IPS-18a (cell line): Measurements from ENCODE around the gene TMCC1.
"Not testable (repeated sequence)": the region's sequence is repeated elsewhere in the genome, so short reads cannot be mapped to it uniquely, and the experiment has no call there.

Source experiments
- H3K27ac ChIP-seq: one replicate; pipeline ENCODE4 v1.5.1; 2013; ENCODE audit warnings: low read length
- H3K27me3 ChIP-seq: one replicate; pipeline ENCODE4 v1.6.1; 2013; ENCODE audit warnings: mild to moderate bottlenecking, low read length; ENCODE audit not compliant: control insufficient read depth, insufficient read depth
- H3K36me3 ChIP-seq: one replicate; pipeline ENCODE4 v1.6.1; 2013; ENCODE audit warnings: low read depth, low read length; ENCODE audit not compliant: control insufficient read depth
- H3K4me1 ChIP-seq: one replicate; pipeline ENCODE4 v1.6.1; 2013; ENCODE audit warnings: low read depth, low read length; ENCODE audit not compliant: control insufficient read depth
- H3K4me3 ChIP-seq: one replicate; pipeline ENCODE4 v1.5.1; 2013; ENCODE audit warnings: low read length
- H3K9ac ChIP-seq: one replicate; pipeline ENCODE4 v1.6.1; 2013; ENCODE audit warnings: mild to moderate bottlenecking, low read length, moderate library complexity
- H3K9me3 ChIP-seq: one replicate; pipeline ENCODE4 v1.6.1; 2013; ENCODE audit warnings: low read depth, low read length; ENCODE audit not compliant: control insufficient read depth

The TMCC1 gene

GRCh38 chr3:129766135-129766534, 127.4 kb downstream of the TMCC1 start:
- no peaks in the 10 kb centered on the region for H3K27me3 ChIP-seq
- no peak overlapping the region for H3K27ac ChIP-seq
- H3K36me3 ChIP-seq, result no peaks in the 10 kb centered on the region
- H3K9ac ChIP-seq, result no peak overlapping the region
- H3K9me3 ChIP-seq, result no peaks in the 10 kb centered on the region
- H3K4me1 ChIP-seq, result no peaks in the 10 kb centered on the region
- no peak overlapping the region for H3K4me3 ChIP-seq

GRCh38 chr3:129764090-129764489, 129.4 kb downstream of the TMCC1 start:
- Histone ChIP-seq H3K36me3 (no peaks in the 10 kb centered on the region), H3K27ac (no peak overlapping the region), H3K4me1 (no peaks in the 10 kb centered on the region), H3K4me3 (no peak overlapping the region), H3K9ac (no peak overlapping the region), H3K9me3 (no peaks in the 10 kb centered on the region), H3K27me3 (no peaks in the 10 kb centered on the region)

GRCh38 chr3:129758785-129759320, 134.7 kb downstream of the TMCC1 start:
- Histone ChIP-seq H3K4me3 (no peak overlapping the region), H3K27ac (no peak overlapping the region), H3K27me3 (no peaks in the 10 kb centered on the region), H3K4me1 (no peaks in the 10 kb centered on the region), H3K9ac (no peak overlapping the region), H3K9me3 (no peaks in the 10 kb centered on the region), H3K36me3 (no peaks in the 10 kb centered on the region)

GRCh38 chr3:129758306-129758705, 135.2 kb downstream of the TMCC1 start:
- H3K4me1 ChIP-seq, result no peaks in the 10 kb centered on the region
- no peak overlapping the region for H3K9ac ChIP-seq
- H3K27ac ChIP-seq, result no peak overlapping the region
- H3K36me3 ChIP-seq, result no peaks in the 10 kb centered on the region
- H3K9me3 ChIP-seq, result no peaks in the 10 kb centered on the region
- no peaks in the 10 kb centered on the region for H3K27me3 ChIP-seq
- no peak overlapping the region for H3K4me3 ChIP-seq

GRCh38 chr3:129756871-129757270, 136.6 kb downstream of the TMCC1 start:
- Histone ChIP-seq H3K9ac (no peak overlapping the region), H3K9me3 (no peaks in the 10 kb centered on the region), H3K27ac (no peak overlapping the region), H3K4me1 (no peaks in the 10 kb centered on the region), H3K27me3 (no peaks in the 10 kb centered on the region), H3K4me3 (no peak overlapping the region), H3K36me3 (no peaks in the 10 kb centered on the region)

GRCh38 chr3:129751105-129751504, 142.4 kb downstream of the TMCC1 start:
- H3K9ac ChIP-seq, H3K4me3 ChIP-seq, H3K27ac ChIP-seq, H3K36me3 ChIP-seq, H3K27me3 ChIP-seq, H3K4me1 ChIP-seq, H3K9me3 ChIP-seq: not testable (repeated sequence)

- Histone ChIP-seq H3K27me3 (no peaks in the 10 kb centered on the region), H3K4me1 (no peaks in the 10 kb centered on the region), H3K4me3 (no peak overlapping the region), H3K36me3 (no peaks in the 10 kb centered on the region), H3K9ac (no peak overlapping the region), H3K27ac (no peak overlapping the region), H3K9me3 (no peaks in the 10 kb centered on the region)
Observed at GRCh38 chr3:129749692-129750091, 143.8 kb downstream of the TMCC1 start.

GRCh38 chr3:129747992-129748391, 145.5 kb downstream of the TMCC1 start:
- Histone ChIP-seq H3K4me1 (no peaks in the 10 kb centered on the region), H3K27me3 (no peaks in the 10 kb centered on the region), H3K4me3 (no peak overlapping the region), H3K27ac (no peak overlapping the region), H3K9me3 (no peaks in the 10 kb centered on the region), H3K36me3 (no peaks in the 10 kb centered on the region), H3K9ac (no peak overlapping the region)

- Histone ChIP-seq H3K9me3 (no peaks in the 10 kb centered on the region), H3K4me3 (no peak overlapping the region), H3K27me3 (no peaks in the 10 kb centered on the region), H3K4me1 (no peaks in the 10 kb centered on the region), H3K36me3 (no peaks in the 10 kb centered on the region), H3K27ac (no peak overlapping the region), H3K9ac (no peak overlapping the region)
Observed at GRCh38 chr3:129747136-129747535, 146.4 kb downstream of the TMCC1 start.

GRCh38 chr3:129746629-129747028, 146.9 kb downstream of the TMCC1 start:
- Histone ChIP-seq H3K36me3 (no peaks in the 10 kb centered on the region), H3K9me3 (no peaks in the 10 kb centered on the region), H3K27me3 (no peaks in the 10 kb centered on the region), H3K4me3 (no peak overlapping the region), H3K4me1 (no peaks in the 10 kb centered on the region), H3K9ac (no peak overlapping the region), H3K27ac (no peak overlapping the region)

GRCh38 chr3:129745253-129745652, 148.3 kb downstream of the TMCC1 start:
- Histone ChIP-seq H3K4me3 (no peak overlapping the region), H3K36me3 (no peaks in the 10 kb centered on the region), H3K27ac (no peak overlapping the region)

GRCh38 chr3:129741794-129742193, 151.7 kb downstream of the TMCC1 start:
- no peaks in the 10 kb centered on the region for H3K9me3 ChIP-seq
- H3K27ac ChIP-seq, result no peak overlapping the region
- H3K4me3 ChIP-seq, result no peak overlapping the region
- H3K9ac ChIP-seq, result no peak overlapping the region
- H3K36me3 ChIP-seq, result no peaks in the 10 kb centered on the region
- H3K27me3 ChIP-seq, result no peaks in the 10 kb centered on the region
- no peaks in the 10 kb centered on the region for H3K4me1 ChIP-seq

More at GRCh38 chr3:129745253-129745652, 148.3 kb downstream of the TMCC1 start:
- H3K9ac ChIP-seq, result no peak overlapping the region
- H3K9me3 ChIP-seq, result no peaks in the 10 kb centered on the region
- H3K27me3 ChIP-seq, result no peaks in the 10 kb centered on the region
- H3K4me1 ChIP-seq, result no peaks in the 10 kb centered on the region
